ENCODE results near the gene UXS1.

UXS1 gene

DNA sequence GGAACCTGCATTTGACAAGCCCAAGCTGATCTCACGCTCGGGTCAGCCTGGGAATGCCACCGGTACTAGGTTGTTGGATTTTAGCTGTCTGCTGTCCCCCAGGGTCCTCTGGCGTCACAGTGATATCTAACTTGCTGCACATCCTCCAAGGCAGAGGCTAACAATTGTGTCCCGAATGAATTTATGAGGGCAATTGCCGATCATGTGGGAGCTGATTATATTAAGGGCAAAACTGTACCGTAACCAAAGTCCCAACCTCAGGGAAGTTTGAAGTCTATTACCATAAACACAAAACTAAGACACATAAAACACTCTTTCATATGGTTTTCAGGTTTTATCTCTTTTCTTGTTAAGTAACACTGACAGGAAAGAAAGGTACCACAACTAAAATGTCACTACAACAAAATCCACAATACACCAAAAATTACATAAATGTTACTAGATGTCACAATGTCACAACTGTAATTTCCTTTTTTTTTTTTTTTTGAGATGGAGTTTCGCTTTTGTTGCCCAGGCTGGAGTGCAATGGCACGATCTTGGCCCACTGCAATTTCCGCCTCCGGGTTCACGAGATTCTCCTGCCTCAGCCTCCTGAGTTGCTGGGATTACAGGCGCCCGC is 6.7 kb downstream of the UXS1 start:
- DNase-seq, result no peak

DNA sequence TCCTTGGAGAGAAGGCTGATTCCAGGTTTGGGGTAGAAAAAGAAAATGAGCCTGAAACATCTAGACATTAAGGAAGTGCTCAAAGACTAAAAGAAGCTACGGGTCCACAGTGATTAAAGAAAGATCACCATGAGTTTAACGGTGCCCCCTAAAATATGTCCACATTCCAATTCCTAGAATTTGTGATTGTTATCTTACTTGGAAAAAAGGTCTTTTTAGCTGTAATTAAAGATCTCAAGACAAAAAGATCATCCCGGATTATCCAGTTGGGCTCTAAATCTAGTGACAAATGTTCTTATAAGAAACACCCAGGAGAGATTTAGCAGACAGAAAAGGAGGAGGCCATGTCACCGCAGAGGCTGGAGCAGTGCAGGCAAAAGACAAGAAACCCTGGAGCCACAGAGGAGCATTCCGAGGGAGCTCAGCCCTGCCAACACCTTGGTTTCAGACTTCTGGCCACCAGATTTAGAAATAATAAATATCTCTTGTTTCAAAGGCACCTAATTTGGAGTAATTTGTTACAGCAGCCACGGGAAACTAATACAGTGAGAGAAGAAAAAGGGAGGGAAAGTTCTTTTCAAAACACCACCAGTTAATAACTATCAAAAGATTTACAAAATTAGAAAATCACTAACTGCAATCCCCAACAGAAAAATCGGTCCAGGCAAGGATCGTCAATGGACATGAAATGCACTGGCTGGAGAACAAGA is 8.5 kb downstream of the UXS1 start:
- DNase-seq, result no peak

DNA sequence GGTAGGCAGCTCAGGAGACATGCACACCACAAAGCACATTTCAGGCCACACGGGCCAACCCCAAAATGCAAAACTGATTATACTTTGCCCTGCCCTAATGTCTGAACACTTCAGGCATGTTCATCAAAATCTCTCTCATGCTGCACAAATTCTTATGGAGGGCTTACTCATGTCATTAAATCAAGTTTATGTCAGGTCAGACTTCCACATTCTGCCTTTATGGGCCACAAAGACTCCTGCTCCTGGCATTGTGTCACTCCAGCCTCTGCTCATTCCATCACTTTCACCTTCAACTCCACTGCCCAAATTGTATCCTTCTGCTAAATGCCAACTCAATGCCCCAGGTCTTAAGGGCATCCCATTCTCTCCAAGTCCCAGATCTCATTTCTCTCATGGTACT is 9.2 kb downstream of the UXS1 start:
- no peak for DNase-seq

DNA sequence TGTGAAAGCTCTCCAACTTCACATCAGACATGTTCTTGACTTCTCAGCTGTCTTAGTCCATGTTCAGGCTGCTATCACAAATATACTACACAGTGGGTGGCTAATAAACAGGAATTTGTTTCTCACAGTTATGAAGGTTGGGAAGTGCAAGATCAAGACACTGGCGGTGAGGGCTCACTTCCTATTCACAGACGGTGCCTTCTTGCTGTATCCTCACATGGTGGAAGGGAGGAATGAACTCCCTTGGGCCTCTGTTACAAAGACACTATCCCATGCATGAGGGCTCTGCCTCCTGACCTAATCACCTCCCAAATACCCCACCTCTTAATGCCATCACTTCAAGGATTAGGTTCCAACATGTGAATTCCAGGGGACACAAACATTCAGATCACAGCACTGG is 9.7 kb downstream of the UXS1 start:
- no peak for DNase-seq

DNA sequence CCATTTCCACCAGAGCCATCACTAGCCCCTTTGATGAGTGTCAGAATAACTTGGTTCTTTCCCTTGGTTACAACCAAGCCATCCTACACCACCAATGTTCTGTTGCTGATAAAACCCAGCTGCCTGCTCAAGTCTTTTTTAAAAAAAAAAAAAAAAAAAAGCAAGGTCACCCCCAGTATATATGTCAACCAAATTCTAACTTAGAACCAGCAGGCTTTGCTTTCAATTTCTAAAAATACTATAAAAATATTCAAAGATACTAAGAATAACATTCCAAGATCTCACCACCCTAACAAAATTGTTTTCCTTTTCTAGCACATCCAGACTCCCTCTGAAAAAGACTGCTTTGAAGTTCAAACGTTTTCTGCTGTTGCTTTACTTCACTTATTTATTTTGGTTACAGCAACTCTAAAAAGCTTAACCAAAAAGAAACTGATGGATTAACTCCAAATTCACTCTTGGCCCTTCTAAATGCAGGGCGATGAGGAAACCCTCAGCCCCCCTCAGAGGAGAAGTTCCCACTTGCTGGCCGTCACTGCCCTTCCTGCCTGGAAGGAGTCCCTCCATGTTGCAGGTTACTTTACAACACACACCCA is 10.9 kb downstream of the UXS1 start:
- no peak for DNase-seq

DNA sequence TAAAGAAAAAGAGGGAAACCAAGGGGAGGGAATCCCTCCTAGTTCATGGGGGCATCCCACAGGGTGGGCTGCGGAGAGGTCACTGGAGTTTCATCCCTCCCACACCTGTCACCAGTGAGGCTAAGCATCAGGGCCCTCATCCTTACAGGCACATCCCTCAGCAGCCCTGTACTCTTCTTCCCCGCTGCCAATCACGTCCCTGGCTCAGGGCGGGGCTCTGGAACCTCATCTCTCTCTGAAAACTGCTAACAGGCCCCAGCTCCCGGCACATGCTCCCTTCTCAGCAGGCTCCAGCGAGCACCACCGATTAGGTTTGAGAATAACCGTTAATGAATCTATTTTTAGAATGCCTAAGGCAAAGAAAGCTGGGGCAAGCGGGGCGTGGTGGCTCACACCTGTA is 13.0 kb downstream of the UXS1 start:
- no peak for DNase-seq

DNA sequence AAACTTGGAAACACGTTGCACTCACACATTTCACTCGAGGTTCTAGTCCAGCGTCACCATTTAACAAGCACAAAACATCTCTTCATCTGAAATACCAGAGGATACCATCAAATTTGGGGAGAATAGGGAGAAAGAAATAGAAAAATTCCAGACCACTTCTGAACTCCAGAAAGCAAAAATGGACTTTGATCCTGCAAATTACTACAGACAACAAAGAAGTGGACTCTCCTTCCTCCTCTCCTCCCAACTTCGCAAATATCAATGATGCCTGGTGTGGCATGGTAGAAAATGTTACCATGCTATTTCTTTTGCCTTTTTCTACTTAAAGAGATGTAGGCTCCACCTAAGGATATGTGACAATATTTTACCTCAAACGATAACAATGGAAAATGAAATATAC is 13.5 kb downstream of the UXS1 start:
- DNase-seq, result no peak

DNA sequence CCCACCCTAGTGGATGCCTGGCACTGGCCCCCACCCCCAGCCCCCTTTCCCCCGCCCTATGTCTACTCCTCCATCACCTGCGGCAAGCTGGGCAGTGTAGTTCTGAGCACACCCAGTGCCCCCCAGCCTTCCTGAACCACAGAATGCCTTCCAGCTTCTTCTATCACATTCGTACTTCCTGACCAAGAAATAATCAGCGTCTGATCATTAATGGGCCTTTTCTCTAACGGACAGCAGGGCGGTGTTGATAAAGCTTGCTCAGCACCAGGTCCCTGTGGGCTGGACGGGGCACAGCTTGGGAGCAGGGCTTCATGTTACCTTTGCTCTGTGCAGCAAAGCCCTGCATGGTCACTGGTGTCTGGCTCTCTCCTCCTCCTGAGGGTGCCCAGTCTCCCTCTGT is 15.4 kb downstream of the UXS1 start:
- no peak for DNase-seq

DNA sequence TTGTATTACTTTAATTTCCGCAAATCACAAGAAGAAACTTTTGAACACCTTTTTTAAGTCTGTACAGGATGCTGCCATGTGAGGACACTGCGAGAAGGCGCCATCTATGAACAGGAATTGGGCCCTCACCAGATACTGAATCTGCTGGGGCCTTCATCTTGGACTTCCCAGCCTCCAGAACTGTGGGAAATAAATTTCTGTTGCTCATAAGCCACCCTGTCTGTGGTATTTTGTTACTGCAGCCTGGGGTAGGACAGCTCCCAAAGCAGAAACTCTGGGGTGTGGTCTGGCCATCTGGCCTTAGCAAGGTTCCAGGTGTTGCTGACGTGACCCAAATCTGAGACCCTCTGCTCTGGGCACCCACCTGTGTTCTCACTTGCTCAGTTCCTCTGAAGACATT is 16.5 kb downstream of the UXS1 start:
- DNase-seq, result no peak

DNA sequence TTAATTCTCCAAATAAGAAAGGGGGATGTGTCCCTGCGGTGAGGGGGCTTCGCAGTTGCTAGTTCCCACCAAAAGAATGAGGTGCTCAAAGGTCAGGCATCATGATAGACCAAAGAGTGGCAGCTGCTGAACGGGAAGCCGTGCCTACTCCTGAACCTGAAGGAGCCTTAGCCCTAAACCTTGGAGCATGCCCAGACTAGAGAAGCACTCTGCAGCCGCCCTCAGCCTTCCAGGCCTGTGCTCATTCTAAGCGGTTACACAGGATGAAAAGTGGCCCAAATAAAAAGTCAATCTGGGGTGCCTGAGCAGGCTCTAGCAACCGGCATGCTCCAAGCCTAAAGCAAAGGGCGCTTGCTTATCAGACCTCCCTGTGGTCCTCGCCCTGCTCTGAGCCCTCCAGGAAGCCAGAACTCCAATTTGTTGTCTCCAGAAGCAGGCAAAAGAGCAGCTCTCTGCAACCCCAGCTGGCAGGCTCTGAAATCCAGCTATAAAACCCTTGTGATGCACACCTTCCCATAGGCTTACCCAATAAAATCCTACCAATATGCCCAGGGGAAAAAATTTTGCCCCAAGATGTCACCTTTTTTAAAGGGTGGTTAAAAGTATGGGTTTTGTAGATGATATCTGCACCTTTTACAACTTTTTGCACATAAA is 17.5 kb downstream of the UXS1 start:
- DNase-seq, result no peak

DNA sequence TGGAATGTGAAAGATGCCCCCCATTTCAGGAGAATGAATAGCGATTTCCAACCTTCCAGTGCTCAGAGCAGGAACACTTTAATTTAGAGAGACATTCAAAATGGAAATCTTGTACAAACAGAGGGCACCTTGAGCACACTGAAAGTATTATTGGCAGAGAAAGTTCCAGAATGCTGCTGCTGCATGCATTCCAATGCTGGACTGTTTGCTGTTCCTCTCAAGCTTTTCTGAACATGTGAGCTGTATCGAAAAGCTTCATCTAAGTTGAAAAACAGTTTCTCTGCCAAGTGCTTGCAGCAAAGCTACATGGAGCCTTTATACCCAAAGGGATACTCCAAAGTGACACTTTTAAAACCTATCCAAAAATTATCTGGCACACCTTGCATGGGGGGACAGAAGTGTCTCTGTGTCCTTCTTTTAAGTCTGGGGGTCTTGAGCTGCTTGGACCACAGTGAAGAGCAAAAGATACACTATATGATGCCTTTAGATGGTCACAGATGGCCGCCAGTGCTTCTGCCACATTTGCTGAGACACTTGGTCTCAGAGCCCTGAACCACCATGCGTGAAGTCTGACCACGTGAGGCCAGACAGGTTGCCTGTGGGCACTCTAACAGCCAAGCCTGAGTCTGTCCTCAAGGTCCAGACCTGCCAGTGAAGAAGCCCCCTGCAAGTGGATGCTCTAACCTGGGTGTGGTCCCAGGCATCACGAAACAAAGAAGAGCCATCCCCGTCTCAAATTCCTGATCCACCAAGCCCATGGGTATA is 18.8 kb downstream of the UXS1 start:
- no peak for DNase-seq

DNA sequence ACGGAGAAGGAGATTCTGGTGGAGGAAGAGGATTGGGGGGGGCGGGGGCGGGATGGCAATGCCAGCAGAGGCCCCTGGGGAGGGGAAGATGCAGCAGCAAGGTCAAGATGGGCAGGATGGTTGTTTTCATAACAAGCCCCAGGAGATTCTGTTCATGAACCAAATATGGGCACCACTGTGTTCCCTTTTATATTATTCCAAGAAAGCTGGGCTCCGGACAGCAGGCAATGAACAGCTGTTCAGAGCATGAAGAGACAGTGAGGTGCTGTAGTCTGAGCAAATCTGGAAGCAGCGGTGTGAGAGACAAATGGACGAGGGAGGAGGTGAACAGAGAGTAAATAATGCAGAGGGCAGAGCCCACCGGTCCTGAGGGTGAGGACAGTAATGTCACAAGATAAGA is 20.0 kb downstream of the UXS1 start:
- DNase-seq, result no peak

DNA sequence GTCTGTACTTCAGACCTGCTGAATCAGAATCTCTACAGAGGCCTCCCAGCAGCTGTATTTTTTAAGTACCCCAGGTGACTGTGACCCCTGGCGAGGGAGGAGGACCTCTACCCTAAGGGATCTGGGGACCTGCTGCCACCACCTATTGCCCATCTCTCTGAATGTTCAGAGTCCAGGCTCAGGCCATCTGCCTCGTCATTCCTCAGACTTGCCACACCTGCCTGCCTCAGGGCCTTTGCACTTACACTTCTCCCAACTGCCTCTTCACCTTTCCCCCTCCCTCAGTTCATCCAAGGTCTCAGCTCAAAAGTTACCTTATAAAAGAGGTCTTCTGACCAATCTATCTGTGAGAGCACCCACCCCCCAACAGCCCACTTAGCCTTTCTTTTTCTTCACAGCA is 21.5 kb downstream of the UXS1 start:
- no peak for DNase-seq

DNA sequence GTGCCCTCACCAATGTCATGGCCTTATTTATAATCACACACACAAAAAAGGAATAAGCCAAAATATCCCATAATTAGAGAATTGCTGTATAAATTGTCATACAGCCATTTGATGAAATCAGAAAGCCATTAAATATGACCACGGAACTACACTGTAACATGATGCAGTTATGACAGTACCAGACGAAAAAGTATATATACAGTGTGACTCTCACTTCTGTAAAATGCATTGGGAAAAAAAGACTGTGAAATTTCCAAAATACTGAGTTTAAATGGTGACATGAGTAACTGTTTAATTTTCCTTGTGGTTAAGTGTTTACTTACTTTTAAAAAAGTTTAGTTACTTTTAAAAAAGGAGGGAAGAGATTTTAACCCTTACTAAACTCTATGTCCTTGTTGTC is 25.4 kb downstream of the UXS1 start:
- no peak for DNase-seq

DNA sequence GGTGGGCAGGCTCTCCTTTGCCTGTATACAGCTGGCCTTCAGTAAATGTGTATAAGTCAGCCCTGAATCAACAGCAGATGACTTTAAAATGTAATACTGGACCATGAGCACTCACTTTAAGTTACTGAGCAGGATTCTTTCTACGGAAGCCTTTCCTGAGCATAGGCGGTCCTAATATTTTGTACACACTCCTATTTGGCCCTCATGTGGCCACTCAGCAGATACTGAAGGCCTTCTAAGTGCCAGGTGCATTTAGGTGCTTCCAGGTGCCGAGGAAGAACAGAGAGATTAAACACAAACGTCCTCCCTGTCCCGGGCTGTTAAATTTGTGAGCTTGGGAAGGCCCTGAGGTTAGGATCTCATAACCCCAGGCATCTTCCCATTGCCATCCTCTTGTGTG is 27.0 kb downstream of the UXS1 start:
- DNase-seq, result no peak

DNA sequence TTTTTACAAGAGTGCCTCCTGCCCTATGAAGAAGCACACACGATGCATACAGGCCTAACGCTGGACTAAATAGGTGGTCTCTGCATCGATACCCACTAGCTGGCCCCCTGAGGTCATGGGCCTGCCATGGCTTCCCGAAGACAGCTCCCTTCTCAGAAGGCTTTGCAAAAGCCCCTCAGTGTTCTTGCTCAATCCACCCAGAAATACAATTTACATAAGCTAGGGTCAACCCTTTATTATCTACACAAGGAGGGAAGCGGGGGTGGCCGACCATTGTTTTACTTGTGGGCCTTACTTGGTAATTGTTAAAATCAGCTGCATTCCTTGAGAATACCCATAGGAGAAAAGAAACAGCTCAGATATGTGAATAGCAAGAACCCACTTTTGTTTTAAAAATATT is 28.5 kb downstream of the UXS1 start:
- DNase-seq, result no peak

DNA sequence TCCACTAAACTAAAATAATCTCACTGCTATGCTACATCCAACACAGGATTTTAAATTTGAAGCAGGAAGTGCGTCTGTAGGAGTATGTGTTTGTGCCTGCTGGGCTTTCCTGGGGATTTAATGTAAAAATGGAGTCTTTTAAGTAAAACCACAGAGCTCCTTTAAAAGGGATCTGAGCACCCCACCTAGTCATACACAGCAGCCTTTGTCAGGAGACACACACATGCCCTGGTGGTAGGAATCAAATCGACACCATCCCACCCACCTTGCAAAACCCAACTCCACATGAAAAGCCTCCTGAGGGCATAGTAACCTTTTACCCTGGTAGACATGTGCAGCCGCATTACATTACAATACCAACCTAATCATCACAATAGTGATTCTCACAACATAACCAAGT is 29.1 kb downstream of the UXS1 start:
- no peak for DNase-seq

DNA sequence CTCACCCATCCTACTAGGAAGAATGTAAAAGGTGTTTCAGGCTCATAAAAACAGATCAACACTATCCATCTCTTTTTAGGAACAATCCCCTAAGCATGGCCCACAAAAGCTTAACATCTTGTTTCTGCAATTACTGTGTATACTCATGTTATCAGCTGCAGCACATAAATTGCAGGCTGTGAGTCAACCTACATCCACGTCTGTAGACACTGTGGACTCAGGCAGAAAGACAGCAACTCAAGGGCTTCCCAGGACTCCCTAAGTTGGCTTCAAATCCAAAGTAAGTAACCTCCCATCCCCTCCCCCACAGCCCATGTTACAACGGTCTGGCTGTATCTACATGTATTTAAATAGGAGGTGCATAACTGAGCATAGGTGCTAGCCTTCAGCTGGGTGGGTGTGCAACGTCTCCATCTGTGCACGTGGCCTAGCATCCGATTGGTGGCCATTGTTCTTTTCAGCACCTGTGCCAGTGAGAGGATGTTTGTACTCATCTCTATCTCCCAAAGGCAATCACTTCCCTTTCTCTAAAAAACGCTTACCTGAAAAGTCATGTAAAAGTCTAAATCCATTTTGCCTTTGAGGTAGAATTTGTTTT is 30.1 kb downstream of the UXS1 start:
- DNase-seq, result no peak

DNA sequence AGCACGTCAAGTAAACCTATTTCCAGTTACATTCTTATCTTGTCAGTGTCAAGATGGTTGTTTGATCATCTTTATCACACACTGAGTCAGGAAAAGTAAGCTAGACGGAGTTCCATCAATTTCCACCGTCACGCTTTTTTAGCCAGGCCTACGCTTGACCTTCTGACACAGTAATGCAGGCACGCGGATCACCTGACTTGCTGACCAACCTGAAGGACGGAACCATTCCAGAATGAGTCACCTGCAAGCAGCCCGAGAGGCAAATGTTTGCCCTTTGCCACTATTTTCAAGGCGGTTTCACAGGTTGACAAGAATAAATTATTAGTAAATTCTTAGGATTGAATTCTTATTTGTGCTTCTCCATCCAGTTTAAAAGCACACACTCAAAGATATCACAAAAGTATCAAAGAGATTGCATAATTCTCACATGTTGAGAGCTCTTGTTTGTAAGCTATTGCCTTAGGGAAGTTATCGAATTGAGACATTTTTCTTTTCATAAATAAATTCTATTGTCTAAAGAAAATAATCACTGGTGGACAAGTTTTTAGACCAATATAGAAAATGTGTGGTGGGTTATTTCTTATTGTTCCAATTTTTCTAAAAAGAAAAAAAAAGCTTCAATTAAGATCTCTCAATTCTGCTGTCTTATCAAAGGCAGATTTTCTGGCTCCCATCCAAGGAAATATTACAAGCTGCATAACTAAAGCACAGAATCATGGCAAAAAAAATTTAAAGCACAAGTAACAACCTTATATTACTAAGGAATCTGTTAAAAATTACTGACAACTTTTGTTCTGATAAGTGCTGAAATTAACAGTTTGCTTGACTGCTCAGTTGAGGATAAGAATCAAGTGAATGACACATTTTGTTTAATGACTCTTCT is 31.9 kb downstream of the UXS1 start:
- DNase-seq, result no peak

DNA sequence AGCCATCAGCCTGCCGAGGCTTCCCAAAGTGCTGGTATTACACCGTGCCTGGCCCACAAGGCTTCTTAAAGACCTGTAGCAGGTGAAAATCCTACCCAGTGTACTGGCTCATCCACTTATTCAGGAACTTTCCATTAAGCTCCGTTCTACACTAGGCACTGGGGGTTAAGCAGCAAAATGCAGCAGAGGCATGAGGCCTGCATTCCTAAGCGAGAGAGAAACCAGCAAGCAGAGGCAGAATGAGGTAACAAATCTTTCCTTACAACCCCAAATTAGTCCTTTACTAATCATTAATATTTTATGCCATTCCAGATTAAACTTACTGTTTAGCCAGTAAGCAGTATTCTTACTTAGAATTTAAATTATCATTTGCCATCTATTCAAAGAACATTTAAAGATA is 32.8 kb downstream of the UXS1 start:
- no peak for DNase-seq

DNA sequence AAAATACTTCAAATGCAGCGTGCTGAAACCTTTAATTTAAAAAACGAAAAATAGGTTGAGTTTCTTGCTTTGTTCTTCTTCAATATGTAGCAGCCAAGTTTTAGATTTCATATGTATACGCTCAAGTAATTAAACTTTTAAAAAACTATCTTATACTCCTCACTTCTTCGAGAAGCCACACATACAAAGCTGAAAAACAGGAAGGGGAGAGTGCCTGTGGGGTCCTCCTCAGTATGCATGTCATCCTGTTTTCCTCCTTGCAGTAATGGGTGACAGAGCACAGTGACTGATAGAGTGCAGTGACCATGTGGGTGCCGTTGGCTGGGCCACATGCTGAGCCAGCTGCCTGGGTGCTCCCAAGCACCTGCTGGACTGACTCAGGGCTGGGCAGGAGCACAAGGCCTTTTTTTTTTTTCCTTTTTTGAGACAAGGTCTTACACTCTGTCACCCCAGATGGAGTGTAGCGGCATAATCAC is 33.3 kb downstream of the UXS1 start:
- no peak for DNase-seq
